ENCODE results near the gene SMIM43.

DNA sequence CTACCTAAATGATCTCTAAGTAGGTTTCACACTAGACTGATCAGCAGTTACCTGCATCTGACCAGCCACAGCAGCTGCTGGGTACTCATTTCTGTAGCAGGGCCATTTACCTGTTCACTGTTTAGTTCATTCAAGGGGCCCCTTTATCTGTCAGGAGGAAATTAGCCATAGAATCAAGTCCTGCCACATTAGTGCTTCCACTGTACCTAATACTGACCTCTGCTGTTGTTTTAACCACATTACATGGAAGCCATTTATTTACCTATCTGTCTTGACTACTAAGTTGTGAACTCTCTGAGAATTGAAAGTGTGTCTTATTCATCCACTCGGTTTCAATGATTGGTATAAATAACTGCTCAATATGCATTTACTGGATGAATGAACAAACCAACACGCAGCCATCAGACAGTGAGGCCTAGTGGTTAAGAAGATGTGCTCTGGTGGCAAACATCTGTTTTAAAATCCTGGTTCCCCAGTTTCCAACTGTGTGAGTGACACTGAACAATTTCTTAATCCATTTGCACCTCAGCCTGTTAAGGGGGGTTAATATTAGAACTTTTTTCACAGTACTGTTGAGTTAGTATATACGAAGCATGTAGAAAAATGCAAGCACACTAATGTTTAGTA lies 38.2 kb downstream of the SMIM43 start:
- no peak for TF ChIP-seq GATA2 (IDR thresholded peaks at IDR 0.05; ENCODE audit: low read depth, low read length)
- no peak for TF ChIP-seq GATA3 (IDR thresholded peaks at IDR 0.05; ENCODE audit: low read depth, low read length)

All from SH-SY5Y (cell line).